K562 (cell line): ENCODE results near the gene COL23A1. TPM values are rescaled to one million over a fixed set of nuclear protein-coding genes. Genes with fewer than 3 reads are reported as not detected.
A peak's percentile ranks its signal among the peaks of the same experiment; 100 is the strongest.

Source experiments
- BCL6 ChIP-seq: fragments of 250-450 bp; sonication (Bioruptor Pico); IDR thresholded peaks from 2 replicates; pipeline ENCODE4 v1.4.0; 2020
- BRCA1 ChIP-seq, 2 experiments: fragments of 450-650 bp in 1 of 2; sonication (generic) in 1 of 2; formaldehyde crosslinking in 1 of 2; IDR thresholded peaks; 2 replicates each; pipeline versions ENCODE4 v1.5.0 to v1.6.1; 2017 to 2020; ENCODE audit warnings: mild to moderate bottlenecking in 1 of 2, missing genetic modification reagents in 1 of 2
- CHCHD3 ChIP-seq: fragments of 250-450 bp; sonication (Bioruptor Pico); IDR thresholded peaks from 2 replicates; pipeline ENCODE4 v2.1.2; 2022; ENCODE audit warnings: mild to moderate bottlenecking
- CHD2 ChIP-seq: IDR thresholded peaks from 2 replicates; pipeline ENCODE4 v1.6.1; 2011; ENCODE audit warnings: low read depth, low read length
- FOXA1 ChIP-seq: fragments of 450-650 bp; IDR thresholded peaks from 2 replicates; pipeline ENCODE4 v1.6.1; 2016; ENCODE audit warnings: mild to moderate bottlenecking, borderline replicate concordance
- HNRNPH1 ChIP-seq: fragments of 200-400 bp; formaldehyde crosslinking; optimal IDR thresholded peaks from 2 replicates; pipeline ENCODE3; 2017; ENCODE audit warnings: low read depth, mild to moderate bottlenecking, low read length, moderate library complexity
- HNRNPL ChIP-seq: fragments of 200-400 bp; formaldehyde crosslinking; IDR thresholded peaks from 2 replicates; pipeline ENCODE4 v1.6.1; 2017; ENCODE audit warnings: low read depth, mild to moderate bottlenecking, low read length
- NFE2L1 ChIP-seq: fragments of 450-650 bp; IDR thresholded peaks from 2 replicates; pipeline ENCODE4 v1.6.1; 2016; ENCODE audit warnings: missing genetic modification characterization, low read depth, mild to moderate bottlenecking, missing compliant biosample characterization, moderate library complexity, borderline replicate concordance
- POLR2H ChIP-seq: IDR thresholded peaks from 2 replicates; pipeline ENCODE4 v1.6.1; 2016; ENCODE audit warnings: missing genetic modification characterization, low read depth, mild to moderate bottlenecking, control low read depth, missing compliant biosample characterization, moderate library complexity
- PRMT5 ChIP-seq: sonication (generic); formaldehyde crosslinking; IDR thresholded peaks from 2 replicates; pipeline ENCODE4 v1.5.0; 2020; ENCODE audit warnings: missing genetic modification reagents
- RUNX1 ChIP-seq: sonication (generic); IDR thresholded peaks from 2 replicates; pipeline ENCODE4 v1.6.1; 2016; ENCODE audit warnings: antibody characterized with exemption, low read depth
- SIRT6 ChIP-seq: IDR thresholded peaks from one replicate; pipeline ENCODE4 v1.6.1; 2012; ENCODE audit warnings: low read depth, mild to moderate bottlenecking, control low read depth, inconsistent platforms, low read length, moderate library complexity
- SMAD1 ChIP-seq: fragments of 150-350 bp; IDR thresholded peaks from 2 replicates; pipeline ENCODE4 v1.6.1; 2014; ENCODE audit warnings: low read length, low read depth; ENCODE audit not compliant: partially characterized antibody
- SNRNP70 ChIP-seq: fragments of 200-400 bp; formaldehyde crosslinking; optimal IDR thresholded peaks from 2 replicates; pipeline ENCODE3; 2017; ENCODE audit warnings: low read depth, low read length
- SRF ChIP-seq, 2 experiments: fragments of 250-450, 450-650 bp in 1 of 2; sonication (Bioruptor Pico) in 1 of 2; sonication (generic) in 1 of 2; formaldehyde crosslinking; IDR thresholded peaks; 2 replicates each; pipeline versions ENCODE4 v1.5.0 to v1.5.1; 2020 to 2022; ENCODE audit warnings: mild to moderate bottlenecking in 1 of 2, missing genetic modification reagents in 1 of 2
- TAF1 ChIP-seq: IDR thresholded peaks from 2 replicates; pipeline ENCODE4 v1.6.1; 2011; ENCODE audit warnings: mild to moderate bottlenecking, low read length, moderate library complexity; ENCODE audit not compliant: insufficient read depth, control insufficient read depth, severe bottlenecking; ENCODE audit errors: extremely low read depth
- ZBTB7A ChIP-seq: IDR thresholded peaks from 2 replicates; pipeline ENCODE4 v1.6.1; 2011; ENCODE audit warnings: low read depth, mild to moderate bottlenecking, low read length, moderate library complexity, borderline replicate concordance; ENCODE audit not compliant: control insufficient read depth
- ZKSCAN1 ChIP-seq: fragments of 150-350 bp; IDR thresholded peaks from 2 replicates; pipeline ENCODE4 v1.6.1; 2016; ENCODE audit warnings: low read depth, low read length
- ZNF124 ChIP-seq: sonication (generic); formaldehyde crosslinking; IDR thresholded peaks from 2 replicates; pipeline ENCODE4 v1.8.1; 2022; ENCODE audit warnings: missing genetic modification reagents
- ZNF146 ChIP-seq: IDR thresholded peaks from one replicate; pipeline ENCODE4 v1.6.1; 2018; ENCODE audit warnings: missing compliant biosample characterization; ENCODE audit not compliant: unreplicated experiment
- ZNF23 ChIP-seq: fragments of 250-450 bp; sonication (Bioruptor Pico); IDR thresholded peaks from 2 replicates; pipeline ENCODE4 v1.4.0; 2020; ENCODE audit warnings: mild to moderate bottlenecking
- ZNF41 ChIP-seq: fragments of 250-450 bp; sonication (Bioruptor Pico); conservative IDR thresholded peaks from 2 replicates; pipeline ENCODE4 v1.4.0; 2020; ENCODE audit warnings: mild to moderate bottlenecking
- polyA plus RNA-seq, 8 experiments: library from polyadenylated mRNA; depleted of rRNA in 4 of 8; stranded (reverse) in 5 of 8; unstranded in 3 of 8; fragments of >200 nt; fragmentation: Nextera tagmentation in 2 of 8; fragmentation: Illumina TruSeq in 1 of 8; extraction: Ambion mirVana in 2 of 8; extraction: Trizol in 1 of 8; gene quantifications; 2 replicates each; pipeline versions ENCODE4 v1.2.1 to v1.2.3, GENCODE V29; 2011 to 2014; ENCODE audit warnings: inconsistent platforms in 1 of 8, missing spikeins in 1 of 8
- total RNA-seq, 7 experiments: library from RNA; depleted of rRNA in 6 of 7; stranded (reverse); fragments of >200 nt in 6 of 7; fragmentation: Illumina TruSeq in 2 of 7; extraction: Trizol in 2 of 7; gene quantifications; 2 replicates each; pipeline versions ENCODE4 v1.2.1 to v1.2.3, GENCODE V29; 2011 to 2021; ENCODE audit warnings: low replicate concordance in 1 of 7
- TF ChIP-seq, protein P1 (sequence below): fragments of 250-450 bp; sonication (Bioruptor Pico); IDR thresholded peaks from 2 replicates; pipeline ENCODE4 v1.8.0; 2022; ENCODE audit warnings: inconsistent platforms
- TF ChIP-seq, protein P2 (sequence below): fragments of 450-650 bp; IDR thresholded peaks from 2 replicates; pipeline ENCODE4 v1.6.1; 2016; ENCODE audit warnings: missing biosample characterization, missing genetic modification characterization
- TF ChIP-seq, protein P3 (sequence below): fragments of 250-450 bp; sonication (Bioruptor Pico); IDR thresholded peaks from 2 replicates; pipeline ENCODE4 v1.9.0; 2021; ENCODE audit warnings: mild to moderate bottlenecking, inconsistent platforms

The COL23A1 gene
- total and polyA plus RNA-seq, 9 of the 15 experiments (the other 6 are each of a cell fraction or from before 2014, with no cell fraction given), result 0.09 TPM; not detected in 8

DNA sequence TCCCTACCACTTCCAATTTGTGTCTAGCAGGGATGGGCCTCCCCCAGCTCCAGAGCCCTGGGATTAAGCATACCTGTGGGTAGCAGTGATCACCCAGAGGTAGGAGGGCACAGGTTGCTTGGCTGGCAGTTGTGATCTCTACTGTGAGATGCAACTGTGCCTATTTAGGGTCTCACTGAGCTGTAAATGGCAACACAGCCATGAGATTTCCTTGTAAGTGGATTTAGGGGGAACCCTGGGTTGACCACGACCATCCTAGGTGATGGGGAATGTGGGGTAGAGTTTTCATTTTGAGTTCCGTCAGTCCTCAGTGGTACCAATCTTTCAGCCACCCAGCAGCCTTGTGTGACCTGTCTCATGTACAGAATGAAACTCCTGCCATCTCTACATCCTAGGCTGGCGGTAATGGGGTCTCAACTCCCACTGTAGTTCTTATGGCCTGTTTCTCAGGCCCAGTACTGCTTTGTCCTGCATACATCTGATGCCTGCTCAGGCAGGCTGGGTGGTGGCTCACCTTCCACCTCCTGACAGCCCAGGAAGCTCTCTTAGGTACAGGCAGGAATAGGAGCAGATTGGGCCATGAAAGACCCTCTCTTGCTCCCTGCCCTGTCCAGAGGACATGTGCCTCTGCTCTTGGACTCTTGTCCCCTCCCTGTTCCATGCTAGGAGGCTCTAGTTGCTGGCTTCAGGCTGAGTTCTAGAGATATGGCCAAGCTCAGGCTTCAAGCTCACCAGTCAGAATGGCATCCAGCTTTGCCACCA lies 377.8 kb downstream of the COL23A1 start (continued):
- no peak for TF ChIP-seq PRMT5 (CRISPR knock-in tag)
- TF ChIP-seq SIRT6, result peak; percentile 42
- no peak for TF ChIP-seq ZBTB7A
- TF ChIP-seq ZNF124 (CRISPR knock-in tag), result no peak
- TF ChIP-seq, protein P1, sequence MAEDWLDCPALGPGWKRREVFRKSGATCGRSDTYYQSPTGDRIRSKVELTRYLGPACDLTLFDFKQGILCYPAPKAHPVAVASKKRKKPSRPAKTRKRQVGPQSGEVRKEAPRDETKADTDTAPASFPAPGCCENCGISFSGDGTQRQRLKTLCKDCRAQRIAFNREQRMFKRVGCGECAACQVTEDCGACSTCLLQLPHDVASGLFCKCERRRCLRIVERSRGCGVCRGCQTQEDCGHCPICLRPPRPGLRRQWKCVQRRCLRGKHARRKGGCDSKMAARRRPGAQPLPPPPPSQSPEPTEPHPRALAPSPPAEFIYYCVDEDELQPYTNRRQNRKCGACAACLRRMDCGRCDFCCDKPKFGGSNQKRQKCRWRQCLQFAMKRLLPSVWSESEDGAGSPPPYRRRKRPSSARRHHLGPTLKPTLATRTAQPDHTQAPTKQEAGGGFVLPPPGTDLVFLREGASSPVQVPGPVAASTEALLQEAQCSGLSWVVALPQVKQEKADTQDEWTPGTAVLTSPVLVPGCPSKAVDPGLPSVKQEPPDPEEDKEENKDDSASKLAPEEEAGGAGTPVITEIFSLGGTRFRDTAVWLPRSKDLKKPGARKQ, result no peak
- no peak for TF ChIP-seq HNRNPH1
- peak; percentile 8 for TF ChIP-seq TAF1
- TF ChIP-seq ZNF23 (CRISPR knock-in tag), result no peak
- TF ChIP-seq, protein P2, sequence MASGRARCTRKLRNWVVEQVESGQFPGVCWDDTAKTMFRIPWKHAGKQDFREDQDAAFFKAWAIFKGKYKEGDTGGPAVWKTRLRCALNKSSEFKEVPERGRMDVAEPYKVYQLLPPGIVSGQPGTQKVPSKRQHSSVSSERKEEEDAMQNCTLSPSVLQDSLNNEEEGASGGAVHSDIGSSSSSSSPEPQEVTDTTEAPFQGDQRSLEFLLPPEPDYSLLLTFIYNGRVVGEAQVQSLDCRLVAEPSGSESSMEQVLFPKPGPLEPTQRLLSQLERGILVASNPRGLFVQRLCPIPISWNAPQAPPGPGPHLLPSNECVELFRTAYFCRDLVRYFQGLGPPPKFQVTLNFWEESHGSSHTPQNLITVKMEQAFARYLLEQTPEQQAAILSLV (tag), result no peak
- TF ChIP-seq SNRNP70, result peak; percentile 77
- TF ChIP-seq ZNF146 (CRISPR knock-in tag), result no peak
- TF ChIP-seq POLR2H (tag), result no peak
- no peak for TF ChIP-seq ZKSCAN1
- no peak for TF ChIP-seq SRF (CRISPR knock-in tag; IDR thresholded peaks at IDR 0.05)
- peak; percentile 26 for TF ChIP-seq SMAD1
- no peak for TF ChIP-seq BCL6
- TF ChIP-seq, protein P3, sequence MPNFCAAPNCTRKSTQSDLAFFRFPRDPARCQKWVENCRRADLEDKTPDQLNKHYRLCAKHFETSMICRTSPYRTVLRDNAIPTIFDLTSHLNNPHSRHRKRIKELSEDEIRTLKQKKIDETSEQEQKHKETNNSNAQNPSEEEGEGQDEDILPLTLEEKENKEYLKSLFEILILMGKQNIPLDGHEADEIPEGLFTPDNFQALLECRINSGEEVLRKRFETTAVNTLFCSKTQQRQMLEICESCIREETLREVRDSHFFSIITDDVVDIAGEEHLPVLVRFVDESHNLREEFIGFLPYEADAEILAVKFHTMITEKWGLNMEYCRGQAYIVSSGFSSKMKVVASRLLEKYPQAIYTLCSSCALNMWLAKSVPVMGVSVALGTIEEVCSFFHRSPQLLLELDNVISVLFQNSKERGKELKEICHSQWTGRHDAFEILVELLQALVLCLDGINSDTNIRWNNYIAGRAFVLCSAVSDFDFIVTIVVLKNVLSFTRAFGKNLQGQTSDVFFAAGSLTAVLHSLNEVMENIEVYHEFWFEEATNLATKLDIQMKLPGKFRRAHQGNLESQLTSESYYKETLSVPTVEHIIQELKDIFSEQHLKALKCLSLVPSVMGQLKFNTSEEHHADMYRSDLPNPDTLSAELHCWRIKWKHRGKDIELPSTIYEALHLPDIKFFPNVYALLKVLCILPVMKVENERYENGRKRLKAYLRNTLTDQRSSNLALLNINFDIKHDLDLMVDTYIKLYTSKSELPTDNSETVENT (CRISPR knock-in tag), result no peak
- no peak; the same call in 1 of the 2 replicates for TF ChIP-seq CHD2
- no peak for TF ChIP-seq CHCHD3
- no peak for TF ChIP-seq NFE2L1 (tag)
- no peak for TF ChIP-seq ZNF41 (CRISPR knock-in tag)
- no peak for TF ChIP-seq FOXA1
- no peak for TF ChIP-seq HNRNPL
- TF ChIP-seq RUNX1, result no peak
- no peak for TF ChIP-seq BRCA1 (IDR thresholded peaks at IDR 0.05)
- TF ChIP-seq BRCA1 (CRISPR knock-in tag; IDR thresholded peaks at IDR 0.05), result no peak
